Bronchial epithelial cell (primary cell): Measurements from ENCODE around the gene BCL7C. TPM values are rescaled to one million over a fixed set of nuclear protein-coding genes. Genes with fewer than 3 reads are reported as not detected.

Source experiments
- total RNA-seq: library from RNA; depleted of rRNA; stranded (reverse); fragments of >200 nt; gene quantifications from 2 replicates; pipeline ENCODE4 v1.2.1, GENCODE V29; 2014

Gene BCL7C
- total RNA-seq, 1 donor from 2014 or later = 24.7 TPM

Other genes with a start within 250 kb of the BCL7C start
- gene PRR14, start 243.1 kb downstream of the BCL7C start, total RNA-seq = 2.6 and 7.8 TPM in 2 replicates
- gene FBRS, start 235.6 kb downstream of the BCL7C start, total RNA-seq = 7.9 and 13.8 TPM in 2 replicates
- gene SRCAP, start 194.9 kb downstream of the BCL7C start, total RNA-seq = 10.0 and 13.7 TPM in 2 replicates
- 10.6 and 14.2 TPM in 2 replicates for gene PHKG2, start 145.7 kb downstream of the BCL7C start, total RNA-seq
- gene CFAP119, start 132.0 kb downstream of the BCL7C start, total RNA-seq = 0.26 and 1.1 TPM in 2 replicates
- 38.7 and 44.5 TPM in 2 replicates for gene RNF40, start 131.8 kb downstream of the BCL7C start, total RNA-seq
- gene ZNF629, start 106.9 kb downstream of the BCL7C start, total RNA-seq = 4.2 and 5.0 TPM in 2 replicates
- 0.26 and 0.38 TPM in 2 replicates for gene CTF1, start 2.5 kb upstream of the BCL7C start, total RNA-seq
- gene FBXL19, start 29.5 kb upstream of the BCL7C start, total RNA-seq = 7.9 and 10.0 TPM in 2 replicates
- gene ORAI3, start 55.0 kb upstream of the BCL7C start, total RNA-seq = 16.6 and 17.5 TPM in 2 replicates
- 1.3 TPM in 2 replicates for gene SETD1A, start 63.7 kb upstream of the BCL7C start, total RNA-seq
- 5.1 and 8.2 TPM in 2 replicates for gene HSD3B7, start 91.1 kb upstream of the BCL7C start, total RNA-seq
- gene STX1B, start 116.6 kb upstream of the BCL7C start, total RNA-seq = under 0.01 TPM in 1 of 2 replicates, not detected in the other
- gene STX4, start 139.5 kb upstream of the BCL7C start, total RNA-seq = 14.7 and 18.7 TPM in 2 replicates
- 6.5 and 8.2 TPM in 2 replicates for gene ZNF668, start 180.2 kb upstream of the BCL7C start, total RNA-seq
- gene ZNF646, start 180.3 kb upstream of the BCL7C start, total RNA-seq = 6.3 and 10.0 TPM in 2 replicates
- 0.90 and 1.1 TPM in 2 replicates for gene PRSS53, start 194.9 kb upstream of the BCL7C start, total RNA-seq
- 29.2 and 32.6 TPM in 2 replicates for gene VKORC1, start 200.7 kb upstream of the BCL7C start, total RNA-seq
- 7.4 and 7.9 TPM in 2 replicates for gene BCKDK, start 214.3 kb upstream of the BCL7C start, total RNA-seq
- gene KAT8, start 223.6 kb upstream of the BCL7C start, total RNA-seq = 34.1 and 54.5 TPM in 2 replicates
- 15.0 and 31.0 TPM in 2 replicates for gene PRSS8, start 241.7 kb upstream of the BCL7C start, total RNA-seq